ENCODE measurements around the gene CACNA1C.

The CACNA1C gene

GRCh38 chr12:2363836-2364609 lies 311.2 kb downstream of the CACNA1C start:
- no peak for DNase-seq (ENCODE audit: low read depth in 2 of 2)

DNA sequence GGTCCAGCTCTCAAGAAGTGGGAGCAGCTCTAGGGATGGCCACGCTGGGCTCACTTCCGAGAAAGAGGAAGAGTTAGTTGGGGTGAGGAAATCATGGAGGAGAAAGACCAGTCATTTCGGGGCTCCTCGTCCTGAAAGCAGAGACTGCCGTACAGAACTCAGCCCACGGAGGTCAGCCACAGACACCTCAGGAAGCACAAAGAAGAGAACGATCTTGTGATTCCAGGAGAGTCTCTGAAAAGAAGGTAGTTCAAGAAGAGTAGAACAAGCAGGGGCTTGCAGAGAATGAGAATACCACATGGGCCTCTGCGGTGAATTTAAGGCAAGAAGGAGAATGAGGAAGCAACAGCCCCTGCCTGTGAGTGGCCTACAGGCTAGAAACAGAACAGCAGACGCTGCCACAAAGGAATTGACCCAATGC lies 311.9 kb downstream of the CACNA1C start:
- no peak for DNase-seq (ENCODE audit: low read depth in 2 of 2)

GRCh38 chr12:2366711-2367110 lies 313.9 kb downstream of the CACNA1C start:
- DNase-seq (ENCODE audit: low read depth in 2 of 2) = no peak

DNA sequence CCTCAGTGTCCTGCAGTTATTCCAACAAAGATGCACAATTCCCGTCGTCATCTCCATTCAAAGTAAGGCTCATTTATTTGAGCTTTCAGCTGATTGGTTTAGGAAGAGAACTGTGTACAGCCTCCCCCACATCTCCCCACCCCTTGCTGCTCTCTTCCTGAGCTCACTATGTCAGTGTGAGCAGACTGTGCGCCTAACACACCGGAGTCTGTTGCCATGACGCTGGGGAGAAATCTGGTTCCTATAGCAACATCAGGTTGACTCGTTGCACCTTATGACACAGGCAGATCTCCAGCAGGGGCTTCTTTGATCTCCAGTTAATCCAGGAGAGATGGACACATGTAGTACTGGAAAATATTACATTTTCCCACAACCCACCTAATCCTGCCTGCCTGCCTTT lies 319.4 kb downstream of the CACNA1C start:
- no peak for DNase-seq (ENCODE audit: low read depth in 2 of 2)

GRCh38 chr12:2372735-2373134 lies 319.9 kb downstream of the CACNA1C start:
- no peak for DNase-seq (ENCODE audit: low read depth in 2 of 2)

DNA sequence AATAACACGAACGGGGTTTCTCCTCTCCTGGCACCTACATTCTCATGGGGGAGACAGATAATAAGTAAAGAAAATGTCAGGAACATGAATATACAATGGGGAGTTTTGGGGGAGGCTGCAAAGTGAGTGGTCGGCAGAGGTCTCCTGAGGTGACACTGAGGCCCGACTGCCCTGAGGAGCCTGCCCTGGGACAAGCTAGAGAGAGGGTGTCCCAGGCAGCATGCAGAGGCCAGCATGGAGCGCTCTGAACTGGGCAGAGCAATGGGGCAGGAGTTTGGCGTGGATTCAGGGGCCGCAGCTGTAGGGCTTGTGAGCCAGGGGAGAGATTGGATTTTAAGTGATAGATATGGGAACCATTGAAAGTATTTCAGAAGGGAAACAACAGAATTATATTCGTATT lies 320.5 kb downstream of the CACNA1C start:
- no peak for DNase-seq (ENCODE audit: low read depth in 2 of 2)

DNA sequence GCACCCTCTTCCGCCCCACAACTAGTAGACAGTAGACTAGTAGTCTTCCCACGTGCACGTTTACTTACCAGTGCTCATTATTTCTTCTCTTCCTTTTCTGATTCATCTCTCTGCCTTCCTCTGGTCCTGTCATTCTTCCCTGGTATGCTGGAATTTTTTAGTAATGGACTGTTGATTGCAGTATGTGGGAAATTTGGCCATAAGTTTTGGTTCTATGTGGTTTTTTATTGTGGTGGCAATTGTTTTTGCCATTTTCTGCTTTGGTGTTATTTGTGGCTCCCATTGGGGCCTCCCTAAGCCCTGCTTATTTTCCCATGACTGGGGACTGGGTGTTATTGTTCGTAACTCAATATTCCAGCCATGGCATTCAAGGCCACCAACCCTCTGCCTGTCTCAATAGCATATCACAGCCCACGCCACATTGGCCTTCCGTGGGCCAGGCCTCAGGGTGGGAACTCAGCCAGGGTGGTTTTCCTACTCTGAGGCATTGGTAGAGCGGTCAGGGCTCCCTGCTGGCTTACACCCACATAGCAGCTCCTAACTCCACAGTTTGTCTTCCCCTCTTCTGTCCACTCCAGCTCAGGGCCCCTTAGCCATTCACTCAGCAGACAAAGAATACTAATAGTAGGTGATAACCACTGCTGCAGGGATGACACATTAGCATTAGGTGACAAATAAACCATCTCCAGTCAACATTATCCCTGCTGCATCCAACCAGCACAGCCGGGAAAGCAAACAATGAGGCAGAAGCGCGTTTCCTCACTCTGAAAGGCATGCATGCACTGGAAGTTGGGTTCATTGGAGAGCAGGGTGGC lies 321.5 kb downstream of the CACNA1C start:
- no peak for DNase-seq (ENCODE audit: low read depth in 2 of 2)

DNA sequence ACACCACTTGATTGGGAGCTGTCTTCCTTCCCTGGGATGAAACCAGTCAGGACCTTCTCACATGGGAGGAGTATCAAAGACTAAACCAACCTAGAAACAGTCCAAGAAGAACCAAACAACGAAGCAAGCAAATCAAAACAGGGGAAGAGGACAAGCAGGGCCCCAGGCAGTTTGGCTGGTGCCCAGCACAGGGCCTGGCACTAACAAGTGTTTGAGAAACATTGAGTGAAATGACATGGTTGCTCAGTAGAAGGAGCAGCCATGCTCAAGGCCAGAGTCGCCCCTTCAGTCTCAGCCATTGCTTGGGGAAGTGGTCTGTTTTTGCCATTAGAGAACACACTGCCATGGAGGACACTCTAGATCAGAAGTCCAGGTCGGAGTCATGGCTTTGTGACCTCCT lies 323.1 kb downstream of the CACNA1C start:
- DNase-seq (ENCODE audit: low read depth in 2 of 2) = no peak

DNA sequence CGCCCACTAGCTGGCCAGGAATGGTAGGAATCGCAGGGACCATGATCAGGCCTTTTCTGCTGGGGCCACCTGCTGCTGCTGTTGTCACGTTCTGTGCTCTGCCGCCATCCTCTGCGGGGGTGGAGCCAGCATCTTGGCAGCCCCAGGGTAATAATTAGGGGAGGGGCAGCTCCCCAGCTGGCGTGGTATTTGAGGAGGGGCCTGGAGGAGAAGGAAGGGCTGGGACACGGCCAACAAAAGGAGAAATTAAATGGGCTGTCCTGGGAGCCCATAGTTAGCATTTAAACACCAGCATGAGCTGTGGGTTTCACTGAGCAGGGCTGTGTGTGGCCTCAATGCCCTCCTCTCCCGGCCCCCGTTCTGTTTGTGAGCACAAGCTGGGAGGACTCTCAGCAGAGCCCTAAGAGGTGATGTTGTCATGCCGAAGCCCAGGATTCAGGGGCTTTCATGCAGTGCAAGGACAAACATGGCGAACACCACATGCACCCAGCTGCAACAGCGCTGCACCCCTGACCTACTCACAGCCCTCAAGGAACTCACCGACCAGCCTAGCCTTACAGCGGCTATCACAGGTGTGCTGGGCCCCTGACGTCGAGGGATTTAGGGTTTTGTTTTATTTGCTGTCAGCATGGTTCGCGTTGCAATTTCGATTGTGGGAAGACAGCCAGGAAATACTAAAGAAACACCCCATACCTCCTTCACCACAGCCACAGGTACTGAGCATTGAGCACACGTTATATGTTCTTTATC lies 324.3 kb downstream of the CACNA1C start:
- no peak for DNase-seq (ENCODE audit: low read depth in 2 of 2)

- DNase-seq (ENCODE audit: low read depth in 2 of 2) = no peak
These were observed 326.1 kb downstream of the CACNA1C start for GRCh38 chr12:2378835-2379330.

GRCh38 chr12:2380946-2381345 lies 328.2 kb downstream of the CACNA1C start:
- DNase-seq (ENCODE audit: low read depth in 2 of 2) = no peak

GRCh38 chr12:2382370-2383155 lies 329.8 kb downstream of the CACNA1C start:
- no peak for DNase-seq (ENCODE audit: low read depth in 2 of 2)

- DNase-seq (ENCODE audit: low read depth in 2 of 2) = no peak
These were observed 330.7 kb downstream of the CACNA1C start for GRCh38 chr12:2383325-2384028.

- DNase-seq (ENCODE audit: low read depth in 2 of 2) = no peak
These were observed 331.2 kb downstream of the CACNA1C start for GRCh38 chr12:2384029-2384386.

DNA sequence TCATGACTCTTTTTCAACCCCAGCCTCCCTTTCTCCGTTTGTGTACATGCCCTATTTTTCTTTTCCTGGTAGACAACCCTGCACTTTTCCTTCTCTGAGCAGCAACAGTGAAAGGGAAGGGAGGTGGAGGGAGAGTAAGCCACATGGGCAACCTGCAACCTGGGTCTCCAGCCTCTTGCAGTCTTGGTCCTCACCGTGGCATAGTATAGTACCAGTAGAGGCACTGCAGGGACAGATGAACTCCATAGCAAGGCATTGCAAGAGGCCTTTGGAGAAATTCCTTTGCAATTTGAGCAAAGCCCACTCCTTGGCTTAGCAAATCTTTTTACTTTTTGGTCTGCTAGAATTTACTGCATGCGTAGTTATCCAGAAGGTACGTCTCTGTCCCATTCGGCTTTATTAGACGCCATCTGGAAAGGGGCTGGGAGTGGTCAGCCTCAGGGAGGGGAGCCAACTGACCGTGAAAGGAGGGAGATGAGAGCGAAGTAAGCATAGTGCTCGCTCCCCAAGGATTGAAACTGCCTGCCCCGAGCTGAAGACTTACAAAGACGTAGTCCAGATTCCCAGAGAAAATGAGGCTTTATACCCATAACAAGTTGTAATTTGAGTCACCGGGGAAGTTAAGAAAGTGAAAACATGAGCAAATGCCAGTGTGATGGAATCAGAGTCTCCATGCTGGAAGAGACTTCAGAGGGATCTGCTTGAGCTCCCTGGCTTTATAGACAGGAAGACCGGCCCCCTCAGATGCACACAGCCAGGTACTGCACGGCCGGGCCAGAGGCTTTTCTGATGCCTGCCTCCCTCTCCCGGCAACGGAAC lies 332.0 kb downstream of the CACNA1C start:
- no peak for DNase-seq (ENCODE audit: low read depth in 2 of 2)

DNA sequence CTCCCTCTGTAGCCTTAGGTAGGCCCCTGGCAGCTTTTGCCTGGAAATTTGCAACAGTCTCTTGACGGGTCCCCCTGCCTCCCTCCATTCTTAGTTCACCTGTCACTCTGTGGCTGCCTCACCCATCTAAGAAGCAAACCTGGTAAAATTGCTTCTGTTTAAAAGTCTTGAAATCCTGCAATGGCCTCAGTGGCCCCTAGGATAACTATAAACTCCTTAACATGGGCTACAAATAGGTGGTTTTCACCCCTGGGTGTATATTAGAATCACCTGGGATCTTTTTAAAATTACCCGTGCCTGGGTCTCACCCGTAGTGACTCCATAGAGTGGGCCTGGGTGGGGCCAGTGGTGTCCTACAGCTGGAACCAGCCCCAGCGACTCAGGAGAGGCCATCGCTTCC lies 332.7 kb downstream of the CACNA1C start:
- DNase-seq (ENCODE audit: low read depth in 2 of 2) = no peak

- no peak for DNase-seq (ENCODE audit: low read depth in 2 of 2)
These were observed 333.8 kb downstream of the CACNA1C start for GRCh38 chr12:2386566-2386965.

GRCh38 chr12:2387103-2387834 lies 334.5 kb downstream of the CACNA1C start:
- peak in 1 of 2 experiments; percentile 29 for DNase-seq (ENCODE audit: low read depth in 2 of 2)

DNA sequence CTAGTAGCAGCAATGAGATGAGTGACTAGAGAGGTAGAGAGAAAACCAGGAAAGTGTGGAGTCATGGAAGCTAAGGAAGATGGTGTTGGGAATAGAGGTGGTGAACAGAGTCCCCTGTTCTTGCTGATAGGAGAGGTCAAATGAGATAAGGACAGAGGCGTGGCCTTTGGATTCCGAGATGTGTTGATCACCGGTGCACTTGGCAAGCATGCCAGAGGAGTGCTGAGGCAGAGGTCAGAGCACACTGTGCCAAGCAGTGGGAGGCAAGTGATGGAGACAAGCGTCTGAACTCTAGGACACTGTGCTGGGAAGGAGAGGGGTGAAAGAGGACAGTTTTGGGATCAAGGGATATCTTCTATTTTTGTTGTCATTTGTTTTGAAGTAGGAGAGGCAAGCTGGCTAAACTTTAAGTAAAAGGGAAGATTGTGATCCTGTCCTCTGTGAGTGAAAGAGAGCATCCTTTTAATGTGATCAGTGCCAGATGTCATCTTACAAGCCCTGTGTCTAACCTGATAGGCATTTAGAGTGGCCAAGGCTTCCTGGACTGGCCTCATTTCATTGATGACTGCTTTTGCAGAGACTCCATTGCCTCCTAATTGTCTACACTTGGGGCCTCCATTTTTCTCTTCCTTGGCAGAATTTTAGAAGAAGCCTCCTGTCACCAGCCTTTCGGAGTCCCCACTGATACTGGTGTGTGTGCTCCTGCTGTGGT lies 336.4 kb downstream of the CACNA1C start:
- no peak for DNase-seq (ENCODE audit: low read depth in 2 of 2)
